Glutamatergic neuron (in vitro differentiated cells): ENCODE results near the gene PRKCH. TPM values are rescaled to one million over a fixed set of nuclear protein-coding genes. Genes with fewer than 3 reads are reported as not detected.

ENCODE experiments used
- DNase-seq: peaks from one replicate; pipeline ENCODE4 v3.0.0; 2022
- H3K27ac Mint-ChIP-seq: one replicate; pipeline ENCODE4 v1.8.0; 2020; ENCODE audit warnings: mild to moderate bottlenecking, mixed read lengths, inconsistent platforms; ENCODE audit not compliant: unreplicated experiment
- H3K27me3 Mint-ChIP-seq: one replicate; pipeline ENCODE4 v1.8.0; 2020; ENCODE audit warnings: mild to moderate bottlenecking, moderate library complexity, mixed read lengths, inconsistent platforms; ENCODE audit not compliant: unreplicated experiment
- H3K36me3 Mint-ChIP-seq: one replicate; pipeline ENCODE4 v1.8.0; 2020; ENCODE audit warnings: mild to moderate bottlenecking, mixed read lengths, inconsistent platforms; ENCODE audit not compliant: unreplicated experiment
- H3K4me1 Mint-ChIP-seq: one replicate; pipeline ENCODE4 v1.8.0; 2020; ENCODE audit warnings: mild to moderate bottlenecking, low read depth, mixed read lengths, inconsistent platforms; ENCODE audit not compliant: unreplicated experiment
- H3K4me3 Mint-ChIP-seq: one replicate; pipeline ENCODE4 v1.8.0; 2020; ENCODE audit warnings: mild to moderate bottlenecking, mixed read lengths, inconsistent platforms; ENCODE audit not compliant: unreplicated experiment
- H3K9me3 Mint-ChIP-seq: one replicate; pipeline ENCODE4 v1.8.0; 2020; ENCODE audit warnings: mild to moderate bottlenecking, moderate library complexity, mixed read lengths, inconsistent platforms; ENCODE audit not compliant: unreplicated experiment
- CTCF ChIP-seq: fragments of 200-600 bp; sonication (generic); IDR thresholded peaks from one replicate; pipeline ENCODE4 v1.5.0; 2021; ENCODE audit not compliant: partially characterized antibody, unreplicated experiment
- total RNA-seq: library from RNA; stranded (reverse); fragmentation: NEBNext Ultra II Directional; extraction: Animal tissue kit (Norgen Biotek cat#: 25700); gene quantifications from one replicate; pipeline ENCODE4 v1.2.1, GENCODE V29; 2021; ENCODE audit not compliant: unreplicated experiment

PRKCH gene
- total RNA-seq, 1 donor from 2014 or later: 0.54 TPM

- DNase-seq: no peak
- Mint-ChIP-seq H3K27me3 (peaks cover 4% of the 10 kb centered on the region), H3K9me3 (no peaks in the 10 kb centered on the region), H3K4me1 (peaks cover 6% of the 10 kb centered on the region), H3K27ac (no peak overlapping the region), H3K36me3 (no peaks in the 10 kb centered on the region), H3K4me3 (no peak overlapping the region)
- TF ChIP-seq CTCF: no peak
Observed at GRCh38 chr14:61533513-61534255, 212.3 kb downstream of the PRKCH start.

- no peak overlapping the region for H3K27ac Mint-ChIP-seq
- H3K36me3 Mint-ChIP-seq: peaks cover 3% of the 10 kb centered on the region
- H3K4me1 Mint-ChIP-seq: peaks cover 6% of the 10 kb centered on the region
Observed at GRCh38 chr14:61535032-61535431, 213.7 kb downstream of the PRKCH start.

GRCh38 chr14:61535458-61535857, 214.1 kb downstream of the PRKCH start:
- Mint-ChIP-seq H3K4me3 (no peak overlapping the region), H3K27ac (no peak overlapping the region), H3K9me3 (no peaks in the 10 kb centered on the region), H3K4me1 (peaks cover 6% of the 10 kb centered on the region), H3K36me3 (peaks cover 4% of the 10 kb centered on the region), H3K27me3 (peaks cover 4% of the 10 kb centered on the region)
- no peak for DNase-seq
- no peak for TF ChIP-seq CTCF

More at GRCh38 chr14:61535032-61535431, 213.7 kb downstream of the PRKCH start:
- Mint-ChIP-seq H3K27me3 (peaks cover 4% of the 10 kb centered on the region), H3K9me3 (no peaks in the 10 kb centered on the region), H3K4me3 (no peak overlapping the region)
- no peak for TF ChIP-seq CTCF
- no peak for DNase-seq

GRCh38 chr14:61536661-61537562, 215.5 kb downstream of the PRKCH start:
- no peak for DNase-seq
- H3K27me3 Mint-ChIP-seq: peaks cover 4% of the 10 kb centered on the region
- H3K9me3 Mint-ChIP-seq: no peaks in the 10 kb centered on the region
- no peak overlapping the region for H3K4me3 Mint-ChIP-seq
- H3K27ac Mint-ChIP-seq: no peak overlapping the region
- no peak for TF ChIP-seq CTCF
- H3K36me3 Mint-ChIP-seq: peaks cover 4% of the 10 kb centered on the region
- peaks cover 6% of the 10 kb centered on the region for H3K4me1 Mint-ChIP-seq
